M059J (cell line): Measurements from ENCODE around the gene NIT1. TPM values are rescaled to one million over a fixed set of nuclear protein-coding genes. Genes with fewer than 3 reads are reported as not detected.

Source experiments
- DNase-seq: peaks from one replicate; pipeline ENCODE4 v3.0.0-alpha.2; 2012; ENCODE audit warnings: low read depth
- total RNA-seq: library from RNA; depleted of rRNA; stranded (reverse); fragments of >200 nt; shearing (Covaris generic); gene quantifications from 2 replicates; pipeline ENCODE4 v1.2.3, GENCODE V29; 2014

The NIT1 gene
- total RNA-seq, 1 experiment from 2014 or later: 31.5 TPM

DNA sequence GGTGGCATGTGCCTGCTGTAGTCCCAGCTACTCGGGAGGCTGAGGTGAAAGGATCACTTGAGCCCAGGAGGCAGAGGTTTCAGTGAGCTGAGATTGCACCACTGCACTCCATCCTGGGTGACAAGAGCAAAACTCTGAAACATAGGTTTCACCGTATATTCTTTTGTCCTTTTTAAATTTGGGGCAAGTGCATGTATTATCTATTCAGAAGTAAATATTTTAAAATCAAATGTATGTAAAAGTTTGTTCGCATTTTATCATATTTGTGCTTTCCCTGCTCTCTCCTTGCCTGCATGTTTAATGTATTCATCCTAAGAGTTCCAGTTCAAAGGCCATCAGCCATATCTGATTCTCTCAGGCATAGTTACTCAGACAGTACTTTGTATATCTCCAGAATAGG is 27.9 kb downstream of the NIT1 start:
- DNase-seq: no peak

DNA sequence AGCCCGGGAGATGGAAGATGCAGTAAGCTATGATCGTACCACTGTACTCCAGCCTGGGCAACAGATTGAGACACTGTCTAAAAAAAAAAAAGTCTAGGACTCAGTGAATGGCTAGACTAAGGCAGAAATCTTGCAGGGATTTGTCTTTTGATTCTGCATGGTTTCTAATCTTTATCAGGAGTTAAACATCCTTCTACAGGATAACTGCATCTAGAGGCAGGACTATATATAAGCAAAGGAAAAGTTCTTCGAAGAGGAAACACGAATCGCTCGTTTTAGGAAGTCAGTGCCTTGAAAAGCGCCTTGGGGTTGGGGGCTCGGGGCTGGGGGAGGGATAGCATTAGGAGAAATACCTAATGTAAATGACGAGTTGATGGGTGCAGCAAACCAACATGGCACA is 35.3 kb downstream of the NIT1 start:
- DNase-seq: no peak

DNA sequence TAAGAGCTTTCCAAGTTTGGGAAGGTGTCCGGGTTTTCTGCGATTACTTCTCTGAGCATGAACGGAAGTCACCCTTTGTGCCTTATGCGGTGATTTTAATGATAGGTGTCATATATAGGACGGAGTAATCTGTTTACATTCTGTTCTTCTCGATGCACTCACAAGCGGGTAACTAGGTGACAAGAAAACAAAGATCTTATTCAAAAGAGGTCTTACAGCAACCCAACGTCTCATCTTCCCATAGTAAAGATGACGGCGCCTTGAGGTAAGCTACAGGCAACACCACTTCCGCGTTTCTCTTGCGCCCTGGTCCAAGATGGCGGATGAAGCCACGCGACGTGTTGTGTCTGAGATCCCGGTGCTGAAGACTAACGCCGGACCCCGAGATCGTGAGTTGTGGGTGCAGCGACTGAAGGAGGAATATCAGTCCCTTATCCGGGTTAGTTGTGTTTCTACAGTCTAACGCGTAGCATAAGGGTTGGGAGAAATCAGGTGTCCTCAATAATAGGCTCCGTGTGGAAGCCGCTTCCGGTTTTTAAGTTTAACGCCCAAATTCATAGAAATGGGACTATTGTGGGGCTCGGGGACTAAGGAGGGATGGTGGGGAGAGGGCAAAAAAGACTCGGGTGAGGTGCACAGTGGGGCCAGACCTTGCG is 35.9 kb downstream of the NIT1 start, which contains the start of gene UFC1:
TSS of gene UFC1 (plus strand) at position 297 of the 656 bp plus-strand sequence. CDS start at position 317, 20 bp downstream.
- DNase-seq: peak; percentile 92

DNA sequence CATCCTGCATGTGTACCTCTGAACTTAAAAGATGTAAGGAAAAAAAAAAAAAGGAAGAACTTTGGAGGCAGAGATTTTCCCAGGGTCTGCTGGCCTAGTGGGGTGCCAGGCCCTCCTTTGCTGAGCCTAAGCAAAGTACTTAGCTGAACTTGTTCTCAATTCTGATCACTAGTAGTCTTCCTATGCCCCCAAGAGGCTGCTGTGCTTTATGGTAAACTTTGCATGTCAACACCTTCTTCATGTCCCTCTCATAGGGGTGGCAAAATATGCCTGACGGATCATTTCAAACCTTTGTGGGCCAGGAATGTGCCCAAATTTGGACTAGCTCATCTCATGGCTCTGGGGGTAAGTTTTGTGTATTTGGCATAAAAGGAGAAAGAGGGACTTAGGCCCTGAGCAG is 40.0 kb downstream of the NIT1 start:
- no peak for DNase-seq

DNA sequence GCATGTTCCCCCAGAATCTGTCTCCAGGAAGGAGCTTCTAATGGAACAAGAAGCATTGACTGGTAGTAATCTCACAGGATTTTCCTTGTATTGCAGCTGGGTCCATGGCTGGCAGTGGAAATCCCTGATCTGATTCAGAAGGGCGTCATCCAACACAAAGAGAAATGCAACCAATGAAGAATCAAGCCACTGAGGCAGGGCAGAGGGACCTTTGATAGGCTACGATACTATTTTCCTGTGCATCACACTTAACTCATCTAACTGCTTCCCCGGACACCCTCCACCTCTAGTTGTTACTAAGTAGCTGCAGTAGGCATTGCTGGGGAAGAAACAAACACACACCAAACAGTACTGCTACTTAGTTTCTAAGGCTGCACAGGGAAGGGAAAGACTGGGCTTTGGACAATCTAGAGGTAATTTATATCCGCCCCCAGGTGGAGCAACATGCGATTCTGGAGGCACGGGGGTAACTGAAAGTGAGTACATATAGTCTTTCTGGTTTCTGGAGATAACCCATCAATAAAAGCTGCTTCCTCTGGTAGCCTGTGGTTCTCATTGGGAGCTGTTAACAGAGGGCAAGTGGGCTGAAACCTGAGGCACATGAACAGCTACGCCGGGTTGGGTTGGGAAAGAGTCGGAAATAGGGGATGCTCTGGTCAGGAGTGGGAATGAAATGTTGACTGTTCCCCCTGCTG is 40.6 kb downstream of the NIT1 start:
- DNase-seq: no peak

DNA sequence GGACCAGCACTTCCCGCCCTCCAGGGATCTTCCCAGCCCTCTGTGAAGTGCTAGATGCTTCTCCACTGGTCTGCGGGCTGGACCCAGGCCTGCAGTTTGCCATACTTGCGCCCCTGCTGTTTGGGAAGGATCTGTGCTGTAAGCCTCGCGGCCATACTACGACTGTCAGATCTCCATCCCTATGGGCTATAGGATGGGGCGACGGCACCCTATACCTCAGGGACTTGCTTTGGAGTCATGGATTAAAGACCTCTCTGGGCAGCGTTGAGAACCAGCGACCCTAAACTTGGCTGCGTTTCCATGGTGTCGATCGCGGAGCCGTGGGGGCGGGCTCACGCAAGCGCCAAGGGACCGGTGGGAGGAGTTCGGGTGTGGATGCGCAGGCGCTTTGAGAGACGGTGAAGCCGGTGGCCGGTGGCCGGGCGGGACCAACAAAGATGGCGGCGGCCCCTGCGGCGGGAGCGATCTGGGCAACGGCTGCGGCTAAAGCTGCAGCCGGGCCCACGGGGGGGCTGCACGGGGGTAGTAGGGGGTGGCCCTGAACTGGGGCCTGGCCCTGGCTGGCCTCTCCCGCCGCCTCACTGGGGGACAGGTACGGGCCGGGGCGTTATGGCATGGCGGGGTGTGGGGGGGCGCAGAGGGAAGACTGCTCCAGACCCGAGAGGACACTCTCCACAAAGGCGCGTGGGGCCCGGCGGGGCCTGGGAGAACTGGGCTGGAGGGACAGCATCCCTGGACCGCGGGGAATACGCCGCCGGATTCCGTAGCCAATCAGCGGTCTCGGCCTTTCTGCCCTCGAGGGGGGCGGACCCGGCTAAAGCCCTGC is 41.4 kb downstream of the NIT1 start, which contains the start of gene USP21:
TSS of gene USP21 (plus strand) at position 414 of the 826 bp plus-strand sequence. CDS start 1,141 bp downstream, outside the sequence.
- DNase-seq: peak; percentile 88

DNA sequence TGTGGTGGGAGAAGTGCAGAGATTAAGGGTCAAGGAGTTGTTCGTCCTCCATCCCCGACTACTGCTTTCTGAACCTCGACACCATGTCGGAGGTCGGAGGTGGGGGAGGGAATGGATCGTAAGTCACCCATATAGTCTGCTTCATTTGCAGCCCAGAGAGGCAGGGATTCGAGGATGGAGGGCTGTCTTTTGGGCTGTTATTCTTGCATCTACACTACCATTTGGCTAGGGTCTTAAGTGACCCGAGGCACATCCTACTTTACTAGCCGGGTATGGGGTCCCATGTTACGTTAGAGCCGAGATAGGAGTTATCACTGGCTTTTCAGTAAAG is 42.0 kb downstream of the NIT1 start:
- DNase-seq: no peak

DNA sequence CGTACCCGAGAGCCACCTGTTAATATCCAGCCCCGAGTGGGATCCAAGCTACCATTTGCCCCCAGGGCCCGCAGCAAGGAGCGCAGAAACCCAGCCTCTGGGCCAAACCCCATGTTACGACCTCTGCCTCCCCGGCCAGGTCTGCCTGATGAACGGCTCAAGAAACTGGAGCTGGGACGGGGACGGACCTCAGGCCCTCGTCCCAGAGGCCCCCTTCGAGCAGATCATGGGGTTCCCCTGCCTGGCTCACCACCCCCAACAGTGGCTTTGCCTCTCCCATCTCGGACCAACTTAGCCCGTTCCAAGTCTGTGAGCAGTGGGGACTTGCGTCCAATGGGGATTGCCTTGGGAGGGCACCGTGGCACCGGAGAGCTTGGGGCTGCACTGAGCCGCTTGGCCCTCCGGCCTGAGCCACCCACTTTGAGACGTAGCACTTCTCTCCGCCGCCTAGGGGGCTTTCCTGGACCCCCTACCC is 42.8 kb downstream of the NIT1 start:
- no peak for DNase-seq

DNA sequence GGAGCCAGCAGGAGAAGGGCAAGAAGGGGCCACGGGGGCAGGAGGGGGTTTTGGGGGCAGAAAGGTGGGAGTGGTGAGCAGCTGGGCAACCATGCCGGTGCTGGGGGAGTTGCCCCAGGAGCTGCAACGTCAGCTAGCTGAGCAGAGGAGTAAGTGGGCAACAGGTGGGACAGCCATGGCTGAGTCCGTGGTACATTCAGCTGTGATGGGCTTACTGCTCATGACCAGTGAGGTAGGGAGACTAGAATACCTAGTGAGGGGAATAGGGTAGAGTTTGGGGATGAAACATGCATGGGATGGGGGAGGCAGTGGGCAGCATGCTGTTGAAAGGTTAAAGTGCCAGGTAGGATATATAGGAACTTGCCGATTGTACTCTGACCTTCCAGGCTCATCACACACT is 43.7 kb downstream of the NIT1 start:
- DNase-seq: no peak

DNA sequence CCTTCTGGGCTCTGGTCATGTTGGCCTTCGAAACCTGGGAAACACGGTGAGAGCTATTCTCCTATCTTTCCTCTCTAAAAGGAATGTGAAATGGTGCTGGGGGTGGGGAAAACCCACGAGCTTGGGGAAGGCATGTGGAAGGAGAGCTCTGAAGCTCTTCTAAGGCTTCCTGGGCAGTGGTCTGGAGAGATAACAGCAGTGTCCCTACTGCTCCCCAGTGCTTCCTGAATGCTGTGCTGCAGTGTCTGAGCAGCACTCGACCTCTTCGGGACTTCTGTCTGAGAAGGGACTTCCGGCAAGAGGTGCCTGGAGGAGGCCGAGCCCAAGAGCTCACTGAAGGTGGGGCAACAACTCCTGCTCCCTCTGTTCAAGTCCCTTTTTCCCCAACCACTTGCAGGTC is 44.1 kb downstream of the NIT1 start:
- no peak for DNase-seq

DNA sequence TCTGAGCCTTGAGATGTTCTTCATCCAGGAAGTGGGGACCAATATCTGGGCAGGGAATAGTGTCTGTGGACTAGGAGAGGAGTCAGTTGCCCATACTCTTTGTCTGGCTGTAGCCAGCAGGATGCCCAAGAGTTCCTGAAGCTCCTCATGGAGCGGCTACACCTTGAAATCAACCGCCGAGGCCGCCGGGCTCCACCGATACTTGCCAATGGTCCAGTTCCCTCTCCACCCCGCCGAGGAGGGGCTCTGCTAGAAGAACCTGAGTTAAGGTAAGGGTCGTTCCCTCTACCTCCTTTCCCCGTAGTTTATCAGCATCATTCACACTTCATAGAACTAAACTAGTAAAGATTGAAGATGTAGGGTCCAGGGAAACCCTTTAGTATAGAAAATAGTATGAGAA is 44.9 kb downstream of the NIT1 start:
- no peak for DNase-seq

DNA sequence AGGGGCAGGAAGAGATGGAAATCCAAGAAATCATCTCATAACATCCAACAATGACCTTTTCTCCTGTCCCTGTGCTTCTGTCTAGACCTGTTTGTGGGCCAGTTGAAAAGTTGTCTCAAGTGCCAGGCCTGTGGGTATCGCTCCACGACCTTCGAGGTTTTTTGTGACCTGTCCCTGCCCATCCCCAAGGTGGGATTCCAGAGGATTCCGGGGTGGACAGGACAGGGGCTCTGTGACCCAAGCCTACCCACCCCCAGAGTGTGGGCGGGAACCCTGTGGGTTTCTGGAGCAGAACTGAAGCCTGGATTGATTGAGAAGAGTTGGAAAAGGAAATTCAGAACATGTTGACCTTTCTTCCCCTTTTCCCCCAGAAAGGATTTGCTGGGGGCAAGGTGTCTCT is 45.9 kb downstream of the NIT1 start:
- DNase-seq: no peak

DNA sequence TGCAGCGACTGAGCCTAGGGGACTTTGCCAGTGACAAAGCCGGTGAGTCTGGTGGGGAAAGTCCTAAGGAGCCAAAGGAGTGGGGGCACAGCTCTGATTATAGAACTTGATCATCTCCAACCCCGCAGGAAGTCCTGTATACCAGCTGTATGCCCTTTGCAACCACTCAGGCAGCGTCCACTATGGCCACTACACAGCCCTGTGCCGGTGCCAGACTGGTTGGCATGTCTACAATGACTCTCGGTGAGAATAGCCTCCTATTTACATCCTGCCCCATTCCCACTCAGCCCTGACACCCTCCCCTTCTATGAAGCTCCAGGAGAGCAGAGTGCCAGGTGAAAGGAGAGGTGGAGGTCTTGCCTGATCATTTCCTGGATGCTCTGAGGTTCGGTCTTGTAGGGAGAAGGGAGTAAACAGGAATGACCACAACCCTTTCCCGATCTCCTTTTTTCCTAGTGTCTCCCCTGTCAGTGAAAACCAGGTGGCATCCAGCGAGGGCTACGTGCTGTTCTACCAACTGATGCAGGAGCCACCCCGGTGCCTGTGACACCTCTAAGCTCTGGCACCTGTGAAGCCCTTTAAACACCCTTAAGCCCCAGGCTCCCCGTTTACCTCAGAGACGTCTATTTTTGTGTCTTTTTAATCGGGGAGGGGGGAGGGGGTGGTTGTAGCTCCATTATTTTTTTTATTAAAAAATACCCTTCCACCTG is 47.2 kb downstream of the NIT1 start:
- DNase-seq: no peak

DNA sequence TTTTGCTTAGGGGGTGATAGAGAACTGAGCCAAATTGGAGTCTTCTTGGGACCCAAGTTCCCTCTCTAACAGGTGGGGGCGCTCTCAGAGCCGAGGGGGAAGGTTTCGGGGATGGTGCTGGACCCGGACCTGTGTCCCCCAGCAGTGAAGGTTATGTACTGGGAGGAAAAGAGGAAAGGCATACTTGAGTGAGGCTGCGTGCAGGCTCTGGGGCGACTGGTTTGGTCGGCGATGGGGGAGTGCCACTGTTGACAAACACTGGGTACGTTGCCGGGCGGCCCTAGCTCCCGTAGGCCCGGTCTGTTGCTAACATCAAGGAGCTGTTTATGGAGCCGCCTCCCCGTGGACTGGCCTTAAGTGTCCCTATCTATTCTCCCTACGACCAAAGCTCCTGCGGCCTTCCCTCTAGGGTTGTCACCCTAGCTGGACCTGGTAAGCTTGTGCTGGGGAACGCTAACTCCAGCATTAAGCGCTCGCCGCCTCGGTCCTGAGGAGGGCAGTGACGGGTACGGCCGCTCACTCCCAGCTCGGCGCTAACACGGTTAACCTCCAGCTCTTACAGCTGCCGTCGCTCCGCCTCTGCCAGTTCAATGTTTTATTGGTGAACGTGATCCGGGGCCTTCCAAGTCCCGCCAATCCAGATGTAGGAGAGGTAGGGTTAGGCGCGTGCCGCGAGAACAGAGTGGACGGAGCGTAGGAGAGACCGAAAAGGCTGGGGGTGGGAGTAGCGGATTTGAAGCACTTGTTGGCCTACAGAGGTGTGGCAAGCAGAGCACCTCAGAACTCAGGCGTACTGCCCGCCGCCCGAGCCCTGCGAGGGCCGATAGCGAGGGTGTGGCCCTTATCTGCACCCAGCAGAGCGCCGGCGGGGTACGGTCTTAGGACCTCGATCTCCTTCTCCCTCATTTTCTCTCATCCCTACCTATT is 48.1 kb downstream of the NIT1 start, which contains the start of gene PPOX:
TSS of gene PPOX (plus strand) at position 685 of the 927 bp plus-strand sequence. CDS start 422 bp downstream, outside the sequence.
- DNase-seq: peak; percentile 99

DNA sequence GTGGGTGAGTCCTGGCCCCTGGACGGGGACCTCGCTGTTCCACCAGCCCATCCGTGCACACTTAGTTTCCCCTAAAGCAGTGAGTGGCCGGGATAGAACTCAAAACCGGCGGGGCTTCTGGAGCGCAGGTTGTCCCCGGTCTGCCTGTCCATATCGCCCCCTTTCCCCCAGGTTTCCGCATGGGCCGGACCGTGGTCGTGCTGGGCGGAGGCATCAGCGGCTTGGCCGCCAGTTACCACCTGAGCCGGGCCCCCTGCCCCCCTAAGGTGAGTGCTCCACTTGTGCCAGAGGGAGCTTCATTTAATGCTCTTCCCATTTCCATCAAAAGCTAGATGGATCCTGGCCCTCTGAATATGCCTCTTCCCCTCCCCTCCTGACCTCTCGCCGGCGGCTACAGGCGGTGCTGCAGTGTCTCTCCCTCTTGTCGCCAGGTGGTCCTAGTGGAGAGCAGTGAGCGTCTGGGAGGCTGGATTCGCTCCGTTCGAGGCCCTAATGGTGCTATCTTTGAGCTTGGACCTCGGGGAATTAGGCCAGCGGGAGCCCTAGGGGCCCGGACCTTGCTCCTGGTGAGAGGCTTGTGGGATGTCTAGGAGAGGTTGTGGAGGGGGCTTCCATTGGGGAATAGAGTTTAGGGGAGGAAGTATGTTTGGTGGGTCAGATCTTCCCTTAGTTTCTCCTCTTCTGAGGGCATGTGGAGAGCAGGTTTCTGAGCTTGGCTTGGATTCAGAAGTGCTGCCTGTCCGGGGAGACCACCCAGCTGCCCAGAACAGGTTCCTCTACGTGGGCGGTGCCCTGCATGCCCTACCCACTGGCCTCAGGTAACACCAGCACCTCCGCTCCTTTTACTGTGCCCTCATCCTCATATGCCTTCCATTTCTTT is 49.0 kb downstream of the NIT1 start:
- DNase-seq: no peak

DNA sequence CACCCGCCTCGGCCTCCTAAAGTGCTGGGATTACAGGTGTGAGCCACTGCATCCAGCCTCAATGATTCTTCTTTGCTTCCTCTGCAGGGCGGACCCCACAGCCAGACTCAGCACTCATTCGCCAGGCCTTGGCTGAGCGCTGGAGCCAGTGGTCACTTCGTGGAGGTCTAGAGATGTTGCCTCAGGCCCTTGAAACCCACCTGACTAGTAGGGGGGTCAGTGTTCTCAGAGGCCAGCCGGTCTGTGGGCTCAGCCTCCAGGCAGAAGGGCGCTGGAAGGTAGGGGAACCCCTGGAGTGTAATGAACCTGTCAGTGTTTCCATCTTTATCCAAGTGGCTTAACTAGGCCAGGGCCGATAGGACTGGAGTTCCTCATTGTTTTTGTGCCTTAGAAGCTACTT is 51.0 kb downstream of the NIT1 start:
- DNase-seq: no peak
